Neural cell (in vitro differentiated cells): Measurements from ENCODE around the gene ZNF30. TPM values are rescaled to one million over a fixed set of nuclear protein-coding genes. Genes with fewer than 3 reads are reported as not detected.

ENCODE experiments used
- H2AFZ ChIP-seq: fragments of 200-600, 300-800 bp; sonication (generic), shearing (Covaris generic); 2 replicates; pipeline ENCODE4 v1.6.0; 2014; ENCODE audit warnings: low read depth, mild to moderate bottlenecking, antibody characterized with exemption, low read length, moderate library complexity
- H3F3A ChIP-seq: fragments of 200-600 bp; shearing (Covaris generic); 2 replicates; pipeline ENCODE4 v1.6.1; 2016; ENCODE audit warnings: mild to moderate bottlenecking, moderate library complexity, mixed read lengths, antibody characterized with exemption, low read length; ENCODE audit not compliant: insufficient read depth, poor library complexity, severe bottlenecking
- H3K27ac ChIP-seq: fragments of 200-600, 300-800 bp; sonication (generic), shearing (Covaris generic); 2 replicates; pipeline ENCODE4 v1.5.1; 2014; ENCODE audit warnings: mild to moderate bottlenecking, low read length, moderate library complexity
- H3K27me3 ChIP-seq: fragments of 300-800, 200-600 bp; sonication (generic), shearing (Covaris generic); 2 replicates; pipeline ENCODE4 v1.6.0; 2014; ENCODE audit warnings: mild to moderate bottlenecking, low read depth, low read length, moderate library complexity; ENCODE audit not compliant: insufficient read depth
- H3K36me3 ChIP-seq: fragments of 300-800, 200-600 bp; sonication (generic), shearing (Covaris generic); 2 replicates; pipeline ENCODE4 v1.5.1; 2014; ENCODE audit warnings: mild to moderate bottlenecking, antibody characterized with exemption, low read length, moderate library complexity; ENCODE audit not compliant: insufficient read depth
- H3K4me2 ChIP-seq: fragments of 300-800, 200-600 bp; sonication (generic), shearing (Covaris generic); 2 replicates; pipeline ENCODE4 v1.6.0; 2014; ENCODE audit warnings: mild to moderate bottlenecking, low read length
- H3K4me3 ChIP-seq: fragments of 300-800, 200-600 bp; sonication (generic), shearing (Covaris generic); 2 replicates; pipeline ENCODE4 v1.5.1; 2014; ENCODE audit warnings: mild to moderate bottlenecking, low read length, moderate library complexity
- H3K79me2 ChIP-seq: fragments of 200-600 bp; shearing (Covaris generic); replicated peaks from 2 replicates; pipeline ENCODE4 v1.6.0; 2014; ENCODE audit warnings: mild to moderate bottlenecking, low read length, moderate library complexity; ENCODE audit not compliant: insufficient read depth
- H3K9ac ChIP-seq: fragments of 300-800, 200-600 bp; sonication (generic), shearing (Covaris generic); 2 replicates; pipeline ENCODE4 v1.6.1; 2016; ENCODE audit warnings: mild to moderate bottlenecking, low read length, mixed read lengths
- H3K9me2 ChIP-seq: fragments of 200-600 bp; shearing (Covaris generic); 2 replicates; pipeline ENCODE4 v1.6.1; 2016; ENCODE audit warnings: mild to moderate bottlenecking, low read length, mixed read lengths; ENCODE audit not compliant: insufficient read depth
- H3K9me3 ChIP-seq: fragments of 200-600, 300-800 bp; sonication (generic), shearing (Covaris generic); 2 replicates; pipeline ENCODE4 v1.6.1; 2016; ENCODE audit warnings: mild to moderate bottlenecking, mixed run types, low read length, moderate library complexity, mixed read lengths
- H4K20me1 ChIP-seq: fragments of 200-600 bp; shearing (Covaris generic); 2 replicates; pipeline ENCODE4 v1.6.1; 2016; ENCODE audit warnings: mild to moderate bottlenecking, mixed run types; ENCODE audit not compliant: insufficient read depth
- CTCF ChIP-seq: fragments of 450-650 bp; IDR thresholded peaks from 2 replicates; pipeline ENCODE4 v1.5.1; 2014; ENCODE audit warnings: antibody characterized with exemption, mild to moderate bottlenecking, moderate library complexity; ENCODE audit not compliant: poor library complexity, severe bottlenecking
- EP300 ChIP-seq: fragments of 450-650 bp; conservative IDR thresholded peaks from 2 replicates; pipeline ENCODE4 v1.6.1; 2014; ENCODE audit warnings: antibody characterized with exemption, mild to moderate bottlenecking, moderate library complexity; ENCODE audit not compliant: poor library complexity, severe bottlenecking
- EZH2 ChIP-seq: fragments of 200-600, 300-800 bp; shearing (Covaris generic), sonication (generic); IDR thresholded peaks from 2 replicates; pipeline ENCODE4 v1.6.1; 2014; ENCODE audit warnings: antibody characterized with exemption, low read length, borderline replicate concordance, mild to moderate bottlenecking; ENCODE audit not compliant: insufficient read depth, poor library complexity, severe bottlenecking
- POLR2AphosphoS5 ChIP-seq: IDR thresholded peaks from 2 replicates; pipeline ENCODE4 v1.6.1; 2012
- RAD21 ChIP-seq: fragments of 450-650 bp; conservative IDR thresholded peaks from 2 replicates; pipeline ENCODE4 v1.6.1; 2014; ENCODE audit warnings: antibody characterized with exemption, mild to moderate bottlenecking, moderate library complexity
- REST ChIP-seq: IDR thresholded peaks from 2 replicates; pipeline ENCODE4 v1.6.1; 2012; ENCODE audit warnings: borderline replicate concordance
- TAF1 ChIP-seq: IDR thresholded peaks from 2 replicates; pipeline ENCODE4 v1.6.1; 2012; ENCODE audit warnings: low read depth
- polyA plus RNA-seq: library from polyadenylated mRNA; depleted of rRNA; stranded (reverse); fragments of >200 nt; gene quantifications from 2 replicates; pipeline ENCODE4 v1.2.3, GENCODE V29; 2014

Gene ZNF30
- polyA plus RNA-seq, 1 donor from 2014 or later, result 17.6 TPM

GRCh38 chr19:34982275-34982674 lies 55.6 kb downstream of the ZNF30 start:
- Histone ChIP-seq H3K4me2 (no peak overlapping the region), H2AFZ (no peak overlapping the region), H3F3A (no peaks in the 10 kb centered on the region), H3K9ac (no peak overlapping the region), H3K27me3 (no peaks in the 10 kb centered on the region), H3K9me2 (no peaks in the 10 kb centered on the region), H4K20me1 (no peaks in the 10 kb centered on the region), H3K4me3 (no peak overlapping the region), H3K9me3 (no peaks in the 10 kb centered on the region), H3K79me2 (no peaks in the 10 kb centered on the region), H3K36me3 (no peaks in the 10 kb centered on the region), H3K27ac (no peak overlapping the region)
- TF ChIP-seq EZH2 (no peak), EP300 (no peak), TAF1 (no peak), POLR2AphosphoS5 (no peak), CTCF (no peak), REST (no peak), RAD21 (no peak)

GRCh38 chr19:34983786-34984185 lies 57.1 kb downstream of the ZNF30 start:
- TF ChIP-seq TAF1, result no peak
- TF ChIP-seq RAD21, result no peak
- no peak for TF ChIP-seq CTCF
- no peak for TF ChIP-seq EZH2
- TF ChIP-seq REST, result no peak
- TF ChIP-seq POLR2AphosphoS5, result no peak
- H3K27ac ChIP-seq, result no peak overlapping the region
- H3K79me2 ChIP-seq, result no peaks in the 10 kb centered on the region
- no peaks in the 10 kb centered on the region for H4K20me1 ChIP-seq
- H3K4me2 ChIP-seq, result no peak overlapping the region
- H3K9ac ChIP-seq, result no peak overlapping the region
- no peaks in the 10 kb centered on the region for H3K27me3 ChIP-seq
- no peaks in the 10 kb centered on the region for H3K9me3 ChIP-seq
- H3K9me2 ChIP-seq, result no peaks in the 10 kb centered on the region
- H2AFZ ChIP-seq, result no peak overlapping the region
- H3K36me3 ChIP-seq, result no peaks in the 10 kb centered on the region
- H3F3A ChIP-seq, result no peaks in the 10 kb centered on the region
- H3K4me3 ChIP-seq, result no peak overlapping the region
